ENCODE results near the gene IBA57.

- TF ChIP-seq TSHZ2 (CRISPR knock-in tag; IDR thresholded peaks at IDR 0.05) (no peak), ZFP3 (CRISPR knock-in tag; IDR thresholded peaks at IDR 0.05) (no peak), CREB5 (CRISPR knock-in tag; IDR thresholded peaks at IDR 0.05; ENCODE audit: low read depth) (no peak), ZNF565 (CRISPR knock-in tag; conservative IDR thresholded peaks at IDR 0.05; ENCODE audit: low read depth) (no peak), BACH2 (CRISPR knock-in tag; IDR thresholded peaks at IDR 0.05; ENCODE audit: borderline replicate concordance) (no peak), PATZ1 (CRISPR knock-in tag; IDR thresholded peaks at IDR 0.05; ENCODE audit: borderline replicate concordance) (no peak), OSR1 (CRISPR knock-in tag; IDR thresholded peaks at IDR 0.05) (no peak), ARNTL (CRISPR knock-in tag; IDR thresholded peaks at IDR 0.05; ENCODE audit: borderline replicate concordance, low read depth) (no peak), CSDC2 (CRISPR knock-in tag; IDR thresholded peaks at IDR 0.05) (no peak), RARB (CRISPR knock-in tag; IDR thresholded peaks at IDR 0.05) (no peak), PPARA (CRISPR knock-in tag; IDR thresholded peaks at IDR 0.05; ENCODE audit: borderline replicate concordance) (no peak), GLIS3 (CRISPR knock-in tag; IDR thresholded peaks at IDR 0.05) (no peak), CSRNP3 (CRISPR knock-in tag; IDR thresholded peaks at IDR 0.05) (no peak), ISL1 (CRISPR knock-in tag; IDR thresholded peaks at IDR 0.05) (no peak)
Observed at GRCh38 chr1:228142701-228143136, 22.9 kb upstream of the IBA57 start.
